ENCODE data around the gene ZAP70. TPM values are rescaled to one million over a fixed set of nuclear protein-coding genes. Genes with fewer than 3 reads are reported as not detected.

ZAP70 gene
- total and polyA plus RNA-seq, 10 of the 15 experiments (the other 5 are each of a cell fraction or from before 2014, with no cell fraction given) = 0.18 to 2.9 (median 1.2) TPM; not detected in 1

DNA sequence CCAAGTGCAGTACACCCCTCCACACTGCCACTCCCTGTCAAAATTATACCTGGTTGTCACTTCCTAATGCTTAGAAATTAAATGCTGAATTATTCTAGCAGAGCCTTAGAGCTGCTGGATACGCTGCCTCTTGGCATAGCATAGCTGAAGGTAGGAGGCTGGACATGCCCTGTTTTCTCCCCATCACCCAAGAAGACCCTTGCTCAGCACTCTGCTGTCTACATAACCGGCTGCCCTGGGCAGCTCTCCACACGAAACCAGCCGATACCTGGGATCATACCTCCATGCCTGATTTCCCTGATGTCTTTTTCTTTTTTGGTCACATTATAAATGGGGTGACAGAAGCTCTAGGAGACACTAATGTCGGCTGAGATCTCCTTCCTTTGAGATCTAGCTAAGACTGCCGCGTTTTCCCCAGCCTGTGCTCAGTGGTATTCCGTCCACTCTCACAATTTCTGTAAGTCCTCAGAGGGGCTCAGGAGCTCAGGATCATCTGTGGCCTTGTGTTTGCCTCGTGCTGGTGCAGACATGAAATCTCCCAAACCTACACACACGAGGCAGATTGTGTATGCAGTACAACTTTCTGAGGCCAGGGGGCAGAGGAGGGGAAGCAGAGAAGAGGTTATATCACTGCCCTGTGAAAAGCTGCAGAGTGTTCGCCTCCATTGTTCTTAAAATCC, 13.5 kb upstream of the ZAP70 start:
- DNase-seq (ENCODE audit: low read depth, low spot score) = no peak
- in situ Hi-C loops (cut with MboI) (loop anchor here (5.0 to 10.0 kb wide), 3 partner anchors 113 to 1635 kb away; partner anchors contain the start of gene ANKRD36B), intact Hi-C loops (cut with micrococcal nuclease; ENCODE audit: unreplicated experiment) (loop anchor here (2.0 to 10.0 kb wide), 3 partner anchors 49 to 485 kb away; partner anchors contain the start of gene COX5B)
- no peak overlapping the region for H3K9ac ChIP-seq (ENCODE audit: control insufficient read depth, insufficient read depth, low read length)
- ATAC-seq = peak; percentile 91
- ChIA-PET POLR2A (interaction anchor here (0.6 to 0.9 kb wide), 3 partner anchors 11 to 110 kb away, joined by 3 read pairs; partner anchors contain the start of gene ANKRD36B), RAD21 (ENCODE audit: unreplicated experiment) (interaction anchor here (1.3 to 5.9 kb wide), 8 partner anchors 9 to 1637 kb away, joined by 4 to 106 read pairs (median 21); partner anchors contain the start of genes ACTR1B and COX5B), CTCF (interaction anchor here (0.7 to 7.8 kb wide), 36 partner anchors 8 to 756 kb away, joined by 3 to 168 read pairs (median 4); partner anchors contain the start of genes ACTR1B and ANKRD36B), SMC1A (ENCODE audit: uncharacterized antibody, unreplicated experiment) (interaction anchor here (0.7 to 6.2 kb wide), 15 partner anchors 9 to 686 kb away, joined by 3 to 81 read pairs (median 6); partner anchors contain the start of genes ACTR1B and ANKRD36B)
- H3K9me3 ChIP-seq (replicated peaks; ENCODE audit: control insufficient read depth, insufficient read depth, low read length) = no peaks in the 10 kb centered on the region
- H3K27me3 ChIP-seq (replicated peaks in 1 of 2; ENCODE audit: control insufficient read depth in 2 of 2, insufficient read depth in 2 of 2, low read length in 1 of 2) = no peaks in the 10 kb centered on the region
- FAIRE-seq = peak; percentile 97
- H3K4me3 ChIP-seq = no peak overlapping the region
- no peak overlapping the region for H2AFZ ChIP-seq (ENCODE audit: control insufficient read depth, low read depth, low read length)
- no peak overlapping the region for H3K27ac ChIP-seq (ENCODE audit: control insufficient read depth, insufficient read depth)
- no TSS peak for BruUV-seq (replicated peaks)
- no peaks in the 10 kb centered on the region for H3K36me3 ChIP-seq (ENCODE audit: control insufficient read depth in 2 of 2, insufficient read depth in 2 of 2, low read length in 1 of 2)
- no peak overlapping the region for H3K4me2 ChIP-seq (ENCODE audit: control insufficient read depth, insufficient read depth)
- H4K20me1 ChIP-seq (ENCODE audit: control insufficient read depth, insufficient read depth) = no peaks in the 10 kb centered on the region
- no peaks in the 10 kb centered on the region for H3K79me2 ChIP-seq (ENCODE audit: control insufficient read depth, insufficient read depth, low read length)
- WGBS (ENCODE audit: insufficient coverage, insufficient replicate concordance, low lambda C conversion rate, missing lambda C conversion rate) = 40% methylated on average over 11 of the region's 11 CpGs
- H3K4me1 ChIP-seq (ENCODE audit: control insufficient read depth, insufficient read depth, low read length) = no peaks in the 10 kb centered on the region; the same call in 1 of the 2 replicates
- TF ChIP-seq PAX8 (IDR thresholded peaks at IDR 0.05) (no peak), RAD21 (IDR thresholded peaks at IDR 0.05; ENCODE audit: insufficient read depth, low read depth, low read length) (peak; percentile 58), SMC3 (IDR thresholded peaks at IDR 0.05; ENCODE audit: borderline replicate concordance, low read length) (peak; percentile 74), GABPA (IDR thresholded peaks at IDR 0.05; ENCODE audit: low read depth) (no peak), RFX5 (IDR thresholded peaks at IDR 0.05; ENCODE audit: low read depth, low read length) (0 out of 2 replicates have a peak, but pooled peaks have one; percentile 46), ZNF622 (IDR thresholded peaks at IDR 0.05) (no peak)
- TF ChIP-seq, protein P1, sequence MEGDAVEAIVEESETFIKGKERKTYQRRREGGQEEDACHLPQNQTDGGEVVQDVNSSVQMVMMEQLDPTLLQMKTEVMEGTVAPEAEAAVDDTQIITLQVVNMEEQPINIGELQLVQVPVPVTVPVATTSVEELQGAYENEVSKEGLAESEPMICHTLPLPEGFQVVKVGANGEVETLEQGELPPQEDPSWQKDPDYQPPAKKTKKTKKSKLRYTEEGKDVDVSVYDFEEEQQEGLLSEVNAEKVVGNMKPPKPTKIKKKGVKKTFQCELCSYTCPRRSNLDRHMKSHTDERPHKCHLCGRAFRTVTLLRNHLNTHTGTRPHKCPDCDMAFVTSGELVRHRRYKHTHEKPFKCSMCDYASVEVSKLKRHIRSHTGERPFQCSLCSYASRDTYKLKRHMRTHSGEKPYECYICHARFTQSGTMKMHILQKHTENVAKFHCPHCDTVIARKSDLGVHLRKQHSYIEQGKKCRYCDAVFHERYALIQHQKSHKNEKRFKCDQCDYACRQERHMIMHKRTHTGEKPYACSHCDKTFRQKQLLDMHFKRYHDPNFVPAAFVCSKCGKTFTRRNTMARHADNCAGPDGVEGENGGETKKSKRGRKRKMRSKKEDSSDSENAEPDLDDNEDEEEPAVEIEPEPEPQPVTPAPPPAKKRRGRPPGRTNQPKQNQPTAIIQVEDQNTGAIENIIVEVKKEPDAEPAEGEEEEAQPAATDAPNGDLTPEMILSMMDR (IDR thresholded peaks at IDR 0.05 in 2 of 3, conservative IDR thresholded peaks at IDR 0.05 in 1 of 3; ENCODE audit: control insufficient read depth in 2 of 3, extremely low read depth in 1 of 3, insufficient read depth in 1 of 3, low read depth in 3 of 3, low read length in 3 of 3) = peak; percentile 58 to 78 (median 72)
